Loucy (cell line): ENCODE results near the gene OGFOD2.

Source experiments
- H2AFZ ChIP-seq: fragments of 200-600 bp; sonication (generic); 2 replicates; pipeline ENCODE4 v1.6.0; 2016; ENCODE audit warnings: antibody characterized with exemption, mild to moderate bottlenecking, low read length, moderate library complexity
- H3F3A ChIP-seq: fragments of 200-600 bp; 2 replicates; pipeline ENCODE4 v1.6.0; 2016; ENCODE audit warnings: antibody characterized with exemption, low read depth, mild to moderate bottlenecking
- H3K27me3 ChIP-seq: fragments of 200-600 bp; sonication (generic); 2 replicates; pipeline ENCODE4 v1.6.1; 2014; ENCODE audit warnings: low read length, mild to moderate bottlenecking; ENCODE audit not compliant: insufficient read depth, poor library complexity, severe bottlenecking
- H3K36me3 ChIP-seq: fragments of 200-600 bp; sonication (generic); 2 replicates; pipeline ENCODE4 v1.6.1; 2016; ENCODE audit warnings: low read length; ENCODE audit not compliant: insufficient read depth
- H3K4me1 ChIP-seq: fragments of 200-600 bp; sonication (generic); 2 replicates; pipeline ENCODE4 v1.5.1; 2014; ENCODE audit warnings: low read length, mild to moderate bottlenecking; ENCODE audit not compliant: insufficient read depth, poor library complexity, severe bottlenecking
- H3K4me2 ChIP-seq: fragments of 200-600 bp; sonication (generic); 2 replicates; pipeline ENCODE4 v1.6.0; 2014; ENCODE audit warnings: antibody characterized with exemption, low read length, low read depth, mild to moderate bottlenecking; ENCODE audit not compliant: poor library complexity, severe bottlenecking
- H3K4me3 ChIP-seq: fragments of 200-600 bp; sonication (generic); 2 replicates; pipeline ENCODE4 v1.5.1; 2014; ENCODE audit warnings: low read length, mild to moderate bottlenecking, mixed read lengths; ENCODE audit not compliant: poor library complexity, severe bottlenecking
- H3K79me2 ChIP-seq: fragments of 200-600 bp; sonication (generic); 2 replicates; pipeline ENCODE4 v1.6.1; 2014; ENCODE audit warnings: low read length; ENCODE audit not compliant: insufficient read depth
- H3K9ac ChIP-seq: fragments of 200-600 bp; sonication (generic); 2 replicates; pipeline ENCODE4 v1.6.0; 2014; ENCODE audit warnings: mild to moderate bottlenecking, low read depth, low read length, moderate library complexity; ENCODE audit not compliant: poor library complexity, severe bottlenecking
- H3K9me2 ChIP-seq: fragments of 200-600 bp; sonication (generic); replicated peaks from 2 replicates; pipeline ENCODE4 v1.6.1; 2016; ENCODE audit warnings: low read depth, low read length, mixed read lengths
- H3K9me3 ChIP-seq: fragments of 200-600 bp; sonication (generic); 2 replicates; pipeline ENCODE4 v1.6.1; 2014; ENCODE audit warnings: mild to moderate bottlenecking, antibody characterized with exemption, low read length, low read depth; ENCODE audit not compliant: insufficient read depth
- H4K20me1 ChIP-seq: fragments of 200-600 bp; sonication (generic); 2 replicates; pipeline ENCODE4 v1.6.0; 2014; ENCODE audit warnings: antibody characterized with exemption, low read length, mild to moderate bottlenecking; ENCODE audit not compliant: insufficient read depth, poor library complexity, severe bottlenecking
- EZH2phosphoT487 ChIP-seq: fragments of 200-600 bp; IDR thresholded peaks from 2 replicates; pipeline ENCODE4 v1.6.1; 2018; ENCODE audit warnings: antibody characterized with exemption, mild to moderate bottlenecking, moderate library complexity, borderline replicate concordance
- TF ChIP-seq, protein P1 (sequence below): fragments of 200-600 bp; sonication (generic); conservative IDR thresholded peaks from 2 replicates; pipeline ENCODE4 v1.5.1; 2014; ENCODE audit warnings: mild to moderate bottlenecking, antibody characterized with exemption, low read length

The OGFOD2 gene

DNA sequence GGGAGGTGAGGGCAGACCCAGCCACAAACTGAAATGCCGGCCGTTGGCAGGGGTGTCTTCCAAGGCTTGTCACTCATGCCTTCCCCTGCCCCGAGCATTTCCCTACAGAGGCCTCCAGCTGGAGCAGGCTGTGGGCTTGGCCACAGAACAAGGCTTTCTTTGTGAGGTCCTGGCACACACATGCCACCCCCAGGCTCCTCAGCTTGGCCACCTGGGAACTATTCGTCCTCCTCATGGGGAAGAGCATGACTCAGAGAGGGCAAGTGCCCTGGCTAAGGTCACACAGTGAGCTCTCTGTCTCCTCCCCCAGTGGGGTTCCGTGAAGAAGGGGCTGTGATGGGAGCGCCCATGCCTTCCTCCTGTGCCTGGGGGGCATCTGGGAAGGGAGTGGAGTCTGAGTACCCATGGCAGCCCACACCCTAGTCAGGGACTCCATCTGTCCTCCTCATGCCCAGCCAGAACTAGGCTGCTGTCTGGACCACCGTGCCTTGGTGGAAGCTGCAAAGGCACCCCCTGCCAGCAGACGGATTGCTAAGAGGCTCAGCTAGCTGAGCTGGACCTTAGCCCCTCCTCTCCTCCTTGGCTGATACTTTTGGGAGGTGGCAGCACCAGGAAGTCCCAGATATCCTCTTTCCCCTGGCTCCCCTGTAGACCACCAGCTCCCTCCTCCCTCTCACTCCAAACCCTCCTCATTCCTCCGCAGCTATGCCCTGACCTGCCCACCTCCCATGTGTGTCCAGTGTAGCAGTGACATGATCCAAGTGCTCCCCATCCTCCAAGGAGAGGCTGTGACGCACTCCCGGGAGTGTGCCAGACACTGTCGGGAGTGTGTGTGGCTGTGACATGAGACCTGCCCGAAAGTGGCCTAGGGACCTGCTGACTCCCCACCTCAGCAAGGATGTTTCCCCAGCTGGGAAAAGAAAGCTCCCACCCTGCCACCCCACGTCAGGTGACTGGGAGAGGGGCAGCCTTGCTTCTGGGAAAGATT, 30.1 kb upstream of the OGFOD2 start:
- H3K4me3 ChIP-seq: no peak overlapping the region
- H4K20me1 ChIP-seq: no peaks in the 10 kb centered on the region
- no peaks in the 10 kb centered on the region for H3K79me2 ChIP-seq
- H3F3A ChIP-seq: no peaks in the 10 kb centered on the region
- no peak overlapping the region for H2AFZ ChIP-seq
- H3K9me2 ChIP-seq: no peaks in the 10 kb centered on the region
- TF ChIP-seq, protein P1, sequence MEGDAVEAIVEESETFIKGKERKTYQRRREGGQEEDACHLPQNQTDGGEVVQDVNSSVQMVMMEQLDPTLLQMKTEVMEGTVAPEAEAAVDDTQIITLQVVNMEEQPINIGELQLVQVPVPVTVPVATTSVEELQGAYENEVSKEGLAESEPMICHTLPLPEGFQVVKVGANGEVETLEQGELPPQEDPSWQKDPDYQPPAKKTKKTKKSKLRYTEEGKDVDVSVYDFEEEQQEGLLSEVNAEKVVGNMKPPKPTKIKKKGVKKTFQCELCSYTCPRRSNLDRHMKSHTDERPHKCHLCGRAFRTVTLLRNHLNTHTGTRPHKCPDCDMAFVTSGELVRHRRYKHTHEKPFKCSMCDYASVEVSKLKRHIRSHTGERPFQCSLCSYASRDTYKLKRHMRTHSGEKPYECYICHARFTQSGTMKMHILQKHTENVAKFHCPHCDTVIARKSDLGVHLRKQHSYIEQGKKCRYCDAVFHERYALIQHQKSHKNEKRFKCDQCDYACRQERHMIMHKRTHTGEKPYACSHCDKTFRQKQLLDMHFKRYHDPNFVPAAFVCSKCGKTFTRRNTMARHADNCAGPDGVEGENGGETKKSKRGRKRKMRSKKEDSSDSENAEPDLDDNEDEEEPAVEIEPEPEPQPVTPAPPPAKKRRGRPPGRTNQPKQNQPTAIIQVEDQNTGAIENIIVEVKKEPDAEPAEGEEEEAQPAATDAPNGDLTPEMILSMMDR: no peak
- no peak for TF ChIP-seq EZH2phosphoT487
- no peaks in the 10 kb centered on the region for H3K27me3 ChIP-seq
- no peak overlapping the region for H3K9ac ChIP-seq
- H3K4me1 ChIP-seq: peaks cover 15% of the 10 kb centered on the region
- no peaks in the 10 kb centered on the region for H3K9me3 ChIP-seq
- H3K4me2 ChIP-seq: no peak overlapping the region
- no peaks in the 10 kb centered on the region for H3K36me3 ChIP-seq

DNA sequence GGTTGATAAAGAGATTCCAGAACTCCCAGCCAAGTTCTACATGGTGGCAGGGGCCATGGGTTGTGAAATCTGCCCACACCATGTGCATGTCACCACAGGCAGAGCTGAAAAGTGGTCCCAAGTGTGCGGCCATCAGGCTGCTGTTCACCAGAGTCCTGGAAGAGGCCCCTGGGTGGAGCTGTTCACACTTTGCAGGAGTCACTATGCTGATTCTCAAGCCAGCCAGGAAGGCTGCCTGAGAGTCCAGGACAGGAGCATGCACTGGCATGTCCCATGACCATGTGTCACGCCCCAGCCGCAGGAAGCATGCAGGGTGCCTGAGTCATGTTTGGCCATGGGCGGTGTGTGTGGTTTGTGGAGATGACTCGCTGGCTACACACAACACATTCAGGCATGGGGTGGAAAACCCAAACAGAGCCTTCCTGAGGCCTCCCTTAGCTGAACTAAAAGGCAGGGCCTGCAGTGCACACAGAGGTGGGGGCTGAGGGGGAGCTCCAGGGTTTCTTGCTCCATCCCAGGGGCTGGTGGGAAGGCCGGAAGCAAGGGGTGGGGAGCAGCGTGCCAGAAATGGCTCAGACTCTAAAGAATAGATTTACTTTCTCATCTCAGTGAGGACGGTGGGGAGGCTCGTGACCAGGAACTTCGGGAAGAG, 28.2 kb upstream of the OGFOD2 start:
- H3K9me2 ChIP-seq: no peaks in the 10 kb centered on the region
- H3K27me3 ChIP-seq: no peaks in the 10 kb centered on the region
- H3K9me3 ChIP-seq: no peaks in the 10 kb centered on the region
- no peaks in the 10 kb centered on the region for H3K79me2 ChIP-seq
- H3K4me3 ChIP-seq: no peak overlapping the region
- H3K4me1 ChIP-seq: peaks cover 15% of the 10 kb centered on the region
- no peak overlapping the region for H2AFZ ChIP-seq
- H3F3A ChIP-seq: no peaks in the 10 kb centered on the region
- no peaks in the 10 kb centered on the region for H3K36me3 ChIP-seq
- no peaks in the 10 kb centered on the region for H4K20me1 ChIP-seq
- H3K4me2 ChIP-seq: peak overlapping the region; percentile 5
- peak overlapping the region; percentile 31 for H3K9ac ChIP-seq
- no peak for TF ChIP-seq EZH2phosphoT487
- TF ChIP-seq, protein P1: peak; percentile 51

DNA sequence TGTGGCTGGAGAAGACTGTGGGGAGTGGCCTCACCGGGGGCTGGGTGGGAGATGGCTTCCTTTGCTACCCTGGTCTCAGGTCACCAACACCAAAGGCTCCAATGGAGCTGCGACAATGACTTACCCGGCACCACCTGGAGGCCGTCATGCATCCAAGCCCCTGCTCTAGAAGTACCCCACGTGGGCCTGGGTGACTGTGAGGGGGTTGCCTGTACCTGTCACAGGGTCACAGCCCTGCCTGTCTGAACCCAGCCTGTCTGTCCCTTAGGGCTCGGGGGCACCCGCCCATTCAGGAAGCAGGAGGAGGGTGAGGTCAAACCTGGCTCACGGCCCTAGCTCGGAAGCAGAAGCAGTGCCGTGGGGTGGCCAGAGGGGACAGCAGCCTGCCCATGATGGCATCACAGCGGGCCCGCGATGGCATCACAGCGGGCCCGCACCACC, 27.7 kb upstream of the OGFOD2 start:
- Histone ChIP-seq H4K20me1 (no peaks in the 10 kb centered on the region), H3K9ac (peak overlapping the region; percentile 31), H3K4me1 (peaks cover 15% of the 10 kb centered on the region), H2AFZ (no peak overlapping the region), H3K4me3 (no peak overlapping the region), H3K4me2 (peak overlapping the region; percentile 5), H3K36me3 (no peaks in the 10 kb centered on the region), H3K9me2 (no peaks in the 10 kb centered on the region), H3K27me3 (no peaks in the 10 kb centered on the region), H3K9me3 (no peaks in the 10 kb centered on the region), H3F3A (no peaks in the 10 kb centered on the region), H3K79me2 (no peaks in the 10 kb centered on the region)
- TF ChIP-seq, protein P1: no peak
- no peak for TF ChIP-seq EZH2phosphoT487
